ENCODE data around the gene TDRD10.

TDRD10 gene

GRCh38 chr1:154593390-154593789, 91.4 kb downstream of the TDRD10 start:
- no peak for TF ChIP-seq MAX (IDR thresholded peaks at IDR 0.05)
- TF ChIP-seq FOXM1 (IDR thresholded peaks at IDR 0.05; ENCODE audit: borderline replicate concordance, low read depth): no peak
- TF ChIP-seq TAF1 (IDR thresholded peaks at IDR 0.05; ENCODE audit: low read depth): no peak
- TF ChIP-seq EGR1 (IDR thresholded peaks at IDR 0.05): no peak
- TF ChIP-seq CREB1 (IDR thresholded peaks at IDR 0.05; ENCODE audit: low read depth): no peak
- no peak for TF ChIP-seq TCF12 (IDR thresholded peaks at IDR 0.05; ENCODE audit: low read depth)
- no peak for TF ChIP-seq USF1 (IDR thresholded peaks at IDR 0.05)
- TF ChIP-seq YY1 (IDR thresholded peaks at IDR 0.05; ENCODE audit: low read depth): no peak
- no peak for TF ChIP-seq ZBTB7A (IDR thresholded peaks at IDR 0.05; ENCODE audit: low read depth)
- no peak for TF ChIP-seq RAD21 (IDR thresholded peaks at IDR 0.05; ENCODE audit: low read depth)
- no peak for TF ChIP-seq NFIC (IDR thresholded peaks at IDR 0.05)
- TF ChIP-seq REST (IDR thresholded peaks at IDR 0.05; ENCODE audit: low read depth): no peak

- TF ChIP-seq REST (IDR thresholded peaks at IDR 0.05; ENCODE audit: low read depth) (no peak), EP300 (IDR thresholded peaks at IDR 0.05; ENCODE audit: borderline replicate concordance) (no peak), TCF12 (IDR thresholded peaks at IDR 0.05; ENCODE audit: low read depth) (no peak), RAD21 (IDR thresholded peaks at IDR 0.05; ENCODE audit: low read depth) (no peak), CREB1 (IDR thresholded peaks at IDR 0.05; ENCODE audit: low read depth) (no peak), MAX (IDR thresholded peaks at IDR 0.05) (no peak), CEBPB (IDR thresholded peaks at IDR 0.05) (no peak), YY1 (IDR thresholded peaks at IDR 0.05; ENCODE audit: low read depth) (no peak), ZBTB7A (IDR thresholded peaks at IDR 0.05; ENCODE audit: low read depth) (no peak), USF1 (IDR thresholded peaks at IDR 0.05) (no peak), TAF1 (IDR thresholded peaks at IDR 0.05; ENCODE audit: low read depth) (no peak), FOXM1 (IDR thresholded peaks at IDR 0.05; ENCODE audit: borderline replicate concordance, low read depth) (no peak), EGR1 (IDR thresholded peaks at IDR 0.05) (no peak), TEAD4 (IDR thresholded peaks at IDR 0.05) (no peak), NFIC (IDR thresholded peaks at IDR 0.05) (no peak)
Measured at GRCh38 chr1:154594811-154595210, 92.8 kb downstream of the TDRD10 start.

- no peak for TF ChIP-seq EP300 (IDR thresholded peaks at IDR 0.05; ENCODE audit: borderline replicate concordance)
- TF ChIP-seq TEAD4 (IDR thresholded peaks at IDR 0.05): no peak
- TF ChIP-seq FOXM1 (IDR thresholded peaks at IDR 0.05; ENCODE audit: borderline replicate concordance, low read depth): no peak
- TF ChIP-seq MAX (IDR thresholded peaks at IDR 0.05): no peak
- TF ChIP-seq RAD21 (IDR thresholded peaks at IDR 0.05; ENCODE audit: low read depth): no peak
- no peak for TF ChIP-seq TAF1 (IDR thresholded peaks at IDR 0.05; ENCODE audit: low read depth)
- no peak for TF ChIP-seq EGR1 (IDR thresholded peaks at IDR 0.05)
Measured at GRCh38 chr1:154595621-154596020, 93.6 kb downstream of the TDRD10 start.

All from Ishikawa (cell line).